ENCODE data around the gene CHN2.

The CHN2 gene

GRCh38 chr7:29228289-29229011, 33.9 kb downstream of the CHN2 start:
- DNase-seq (ENCODE audit: low spot score) = no peak

- DNase-seq (ENCODE audit: low spot score) = no peak
These were observed 34.5 kb downstream of the CHN2 start for GRCh38 chr7:29229066-29229465.

- DNase-seq (ENCODE audit: low spot score) = no peak
These were observed 35.4 kb downstream of the CHN2 start for GRCh38 chr7:29229946-29230345.

- no peak for DNase-seq (ENCODE audit: low spot score)
These were observed 36.3 kb downstream of the CHN2 start for GRCh38 chr7:29230871-29231345.

GRCh38 chr7:29231671-29232232, 37.2 kb downstream of the CHN2 start:
- DNase-seq (ENCODE audit: low spot score) = peak; percentile 22

- DNase-seq (ENCODE audit: low spot score) = no peak
These were observed 39.9 kb downstream of the CHN2 start for GRCh38 chr7:29234438-29234837.

GRCh38 chr7:29236071-29236580, 41.6 kb downstream of the CHN2 start:
- DNase-seq (ENCODE audit: low spot score) = no peak

GRCh38 chr7:29236649-29237048, 42.1 kb downstream of the CHN2 start:
- no peak for DNase-seq (ENCODE audit: low spot score)

GRCh38 chr7:29237489-29237888, 42.9 kb downstream of the CHN2 start:
- no peak for DNase-seq (ENCODE audit: low spot score)

- DNase-seq (ENCODE audit: low spot score) = no peak
These were observed 45.1 kb downstream of the CHN2 start for GRCh38 chr7:29239638-29240037.

GRCh38 chr7:29242265-29242664, 47.7 kb downstream of the CHN2 start:
- DNase-seq (ENCODE audit: low spot score) = no peak

- no peak for DNase-seq (ENCODE audit: low spot score)
These were observed 49.5 kb downstream of the CHN2 start for GRCh38 chr7:29243910-29244655.

- no peak for DNase-seq (ENCODE audit: low spot score)
These were observed 52.8 kb downstream of the CHN2 start for GRCh38 chr7:29247224-29247962.

GRCh38 chr7:29247963-29248236, 53.3 kb downstream of the CHN2 start:
- DNase-seq (ENCODE audit: low spot score) = no peak

GRCh38 chr7:29248713-29249382, 54.3 kb downstream of the CHN2 start:
- no peak for DNase-seq (ENCODE audit: low spot score)

- no peak for DNase-seq (ENCODE audit: low spot score)
These were observed 54.8 kb downstream of the CHN2 start for GRCh38 chr7:29249383-29249750.

- no peak for DNase-seq (ENCODE audit: low spot score)
These were observed 55.3 kb downstream of the CHN2 start for GRCh38 chr7:29249860-29250259.

GRCh38 chr7:29253225-29253624, 58.6 kb downstream of the CHN2 start:
- no peak for DNase-seq (ENCODE audit: low spot score)

- peak; percentile 21 for DNase-seq (ENCODE audit: low spot score)
These were observed 60.0 kb downstream of the CHN2 start for GRCh38 chr7:29254591-29254990.

- DNase-seq (ENCODE audit: low spot score) = peak; percentile 42
These were observed 60.8 kb downstream of the CHN2 start for GRCh38 chr7:29255199-29255878.

GRCh38 chr7:29255906-29256692, 61.5 kb downstream of the CHN2 start:
- DNase-seq (ENCODE audit: low spot score) = no peak

Measured in kidney capillary endothelial cell (primary cell).